Daoy (cell line): ENCODE results near the gene ZSWIM5. TPM values are rescaled to one million over a fixed set of nuclear protein-coding genes. Genes with fewer than 3 reads are reported as not detected.

Source experiments
- DNase-seq: peaks from one replicate; pipeline ENCODE4 v3.0.0-alpha.2; 2015; ENCODE audit warnings: low read depth
- total RNA-seq: library from RNA; depleted of rRNA; stranded (reverse); fragments of >200 nt; shearing (Covaris generic); gene quantifications from 2 replicates; pipeline ENCODE4 v1.2.3, GENCODE V29; 2014

ZSWIM5 gene
- total RNA-seq, 1 experiment from 2014 or later, result 1.8 TPM

DNA sequence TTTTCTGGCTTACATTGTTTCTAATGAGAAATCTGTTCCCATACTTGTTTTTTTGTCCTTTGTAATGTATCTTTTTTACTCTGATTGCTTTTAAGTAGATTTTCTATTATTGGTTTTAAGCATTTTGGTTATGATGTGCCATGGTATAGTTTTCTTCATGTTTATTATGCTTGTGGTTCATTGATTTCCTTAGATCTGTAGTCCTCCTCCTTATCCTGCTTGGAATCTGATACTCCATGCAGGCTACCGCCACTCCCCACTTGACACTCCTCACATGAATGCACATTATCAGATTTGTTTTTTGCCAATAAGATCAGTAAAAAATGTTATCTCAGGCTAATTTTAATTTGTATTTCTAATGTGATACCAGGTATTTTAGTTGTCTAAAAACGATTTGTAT is 173.6 kb downstream of the ZSWIM5 start:
- DNase-seq, result no peak

DNA sequence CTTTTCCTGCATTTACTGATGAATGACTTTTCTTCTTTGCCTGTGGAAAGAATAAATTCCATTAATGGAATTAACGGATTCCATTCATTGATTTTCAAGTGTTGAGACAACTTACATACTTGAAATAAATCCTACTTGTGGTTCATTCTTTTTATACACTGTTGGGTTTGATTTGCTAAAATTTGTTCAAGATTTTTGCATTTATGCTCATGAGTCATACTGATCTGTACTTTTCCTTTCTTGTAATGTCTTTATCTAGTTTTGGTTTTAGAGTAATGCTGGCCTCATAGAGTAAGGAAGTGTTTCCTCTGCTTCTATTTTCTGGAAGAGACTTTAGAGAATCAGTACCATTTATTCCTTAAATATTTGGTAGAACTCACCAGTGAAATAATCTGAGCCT is 180.0 kb downstream of the ZSWIM5 start:
- DNase-seq, result no peak

DNA sequence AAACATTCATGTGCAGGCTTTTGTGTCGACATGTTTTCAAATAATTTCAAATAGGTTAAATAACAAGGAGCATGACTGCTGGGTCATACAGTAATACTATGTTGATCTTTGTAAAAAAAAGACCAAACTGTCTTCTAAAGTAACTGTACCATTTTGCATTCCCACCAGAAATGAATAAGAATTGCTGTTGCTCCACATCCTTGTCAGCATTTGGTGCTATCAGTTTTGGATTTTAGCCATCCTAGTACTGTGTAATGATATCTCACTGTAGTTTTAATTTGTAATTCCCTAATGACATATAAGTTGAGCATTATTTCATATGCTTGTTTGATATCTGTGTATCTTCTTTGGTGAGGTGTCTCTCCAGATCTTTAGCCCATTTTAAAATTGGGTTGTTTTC is 182.7 kb downstream of the ZSWIM5 start:
- no peak for DNase-seq

DNA sequence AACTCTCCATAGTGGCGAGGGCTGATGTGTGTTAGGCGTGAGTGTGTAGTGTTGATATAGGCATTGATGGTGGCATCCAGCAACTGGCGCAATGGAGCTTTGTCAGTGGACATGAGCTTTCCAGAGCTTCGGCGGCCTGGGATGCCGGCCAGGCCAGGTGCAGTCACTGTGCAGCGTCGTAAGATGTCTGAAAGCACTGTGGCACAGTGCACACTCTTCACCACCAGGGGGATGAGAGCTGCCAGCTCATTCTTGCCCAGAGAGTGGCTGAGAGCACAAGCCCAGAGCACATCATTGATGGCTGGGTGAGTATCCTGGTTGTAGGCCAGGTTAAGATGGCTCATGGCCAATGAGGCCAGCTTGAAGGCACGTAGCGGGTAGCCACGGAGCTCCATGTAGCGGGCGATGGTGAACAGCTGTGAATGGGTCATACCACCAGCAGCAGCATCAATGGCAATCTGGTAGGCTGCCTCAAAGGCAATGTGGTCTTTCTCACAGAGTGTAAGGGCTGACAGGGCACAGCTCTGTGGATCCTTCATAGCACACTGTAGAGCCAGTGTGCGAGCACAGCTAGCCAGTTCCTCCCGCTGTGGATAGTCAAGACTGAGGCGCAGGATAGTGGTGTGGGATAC is 187.7 kb downstream of the ZSWIM5 start:
- DNase-seq, result peak; percentile 73

DNA sequence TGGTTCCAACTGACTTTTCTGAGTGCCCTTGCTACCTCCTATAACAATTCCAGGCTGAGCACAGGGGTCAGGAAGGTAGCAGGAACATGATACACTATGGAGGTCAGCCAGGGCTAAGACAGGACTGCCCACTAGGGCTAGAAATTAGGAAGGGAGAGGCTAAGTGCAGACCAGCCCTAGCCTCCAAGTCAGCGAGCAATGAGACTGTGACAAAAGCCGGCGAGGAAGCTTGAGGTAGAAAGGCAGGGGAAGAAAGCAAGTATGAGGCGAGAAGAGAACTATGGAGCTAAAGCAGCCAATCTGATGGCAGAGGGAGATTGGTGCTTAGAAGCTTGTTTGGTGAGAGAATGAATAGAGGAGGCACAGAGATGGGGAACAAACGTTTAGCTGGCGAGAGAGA is 189.6 kb downstream of the ZSWIM5 start:
- DNase-seq, result no peak

DNA sequence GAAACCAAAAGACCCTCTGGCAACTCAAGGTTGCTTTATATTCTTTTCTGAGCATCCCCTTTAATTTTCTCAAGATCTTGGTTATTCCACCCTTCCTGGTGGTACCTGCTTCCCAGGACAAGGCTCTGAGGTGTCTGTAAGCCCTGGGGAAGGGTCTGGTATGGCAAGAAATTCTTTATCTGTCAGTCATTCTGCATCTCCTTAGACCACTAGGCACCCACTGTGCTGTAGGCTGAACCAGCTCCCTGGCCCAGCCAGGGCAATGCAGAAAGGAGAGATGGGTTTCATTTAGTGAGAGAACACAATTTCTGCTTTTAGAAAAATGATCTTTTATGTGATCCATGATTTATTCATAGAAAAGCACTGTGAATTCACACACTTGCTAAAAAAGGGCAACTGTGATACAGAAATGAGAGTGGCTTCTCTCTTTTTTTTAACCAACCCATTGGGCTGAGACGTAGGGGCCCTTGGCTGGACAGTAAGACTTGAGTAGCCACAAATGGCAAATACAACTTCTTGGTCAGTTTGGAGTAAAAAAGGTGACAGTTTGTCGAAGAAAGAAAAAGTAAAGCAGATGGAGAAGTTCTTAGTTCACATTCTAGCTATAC is 190.2 kb downstream of the ZSWIM5 start:
- DNase-seq, result no peak

DNA sequence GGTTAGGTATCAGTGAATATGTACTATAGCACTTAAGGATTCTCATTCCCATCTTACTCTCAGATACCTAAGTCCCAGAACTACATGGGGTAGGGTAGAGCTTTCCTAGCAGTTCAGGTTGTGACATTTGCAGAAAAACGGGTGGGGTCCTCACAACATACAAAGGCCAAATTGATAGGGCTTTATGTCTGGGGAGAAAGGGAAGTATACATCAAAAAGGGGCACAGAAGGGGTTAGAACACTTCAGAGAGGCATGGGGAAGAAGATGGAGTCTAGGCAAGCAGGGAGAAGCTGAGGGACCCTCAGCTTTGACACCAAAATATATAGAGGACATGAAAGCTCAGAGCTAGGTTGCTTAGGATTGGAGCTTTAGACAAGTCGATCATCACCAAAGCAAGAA is 190.7 kb downstream of the ZSWIM5 start:
- DNase-seq, result no peak

DNA sequence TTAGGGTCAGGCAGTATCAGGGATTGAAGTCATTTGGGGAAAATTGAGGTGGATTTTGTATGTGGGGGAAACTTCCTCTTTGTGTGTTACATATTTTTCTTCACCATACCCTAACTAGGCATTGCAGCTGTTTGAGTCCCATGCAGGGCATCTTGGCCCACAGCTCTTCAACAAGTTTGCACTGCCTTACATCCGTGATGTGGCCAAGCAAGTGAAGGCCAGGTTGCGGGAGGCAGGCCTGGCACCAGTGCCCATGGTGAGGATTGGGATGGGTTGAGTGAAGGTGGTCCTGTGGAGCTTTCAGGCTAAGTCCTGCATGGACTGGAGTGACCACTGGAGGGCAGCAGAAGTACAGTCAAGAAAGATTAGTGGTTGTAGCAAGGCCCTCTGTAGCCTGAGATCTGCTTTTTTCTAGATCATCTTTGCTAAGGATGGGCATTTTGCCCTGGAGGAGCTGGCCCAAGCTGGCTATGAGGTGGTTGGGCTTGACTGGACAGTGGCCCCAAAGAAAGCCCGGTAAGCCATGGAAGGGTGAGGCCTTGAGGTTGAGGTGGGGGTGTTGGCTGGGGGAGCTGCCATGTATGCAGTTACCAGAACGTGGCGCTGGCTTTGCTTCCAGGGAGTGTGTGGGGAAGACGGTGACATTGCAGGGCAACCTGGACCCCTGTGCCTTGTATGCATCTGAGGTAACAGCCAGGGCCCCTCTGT is 191.9 kb downstream of the ZSWIM5 start:
- DNase-seq, result peak; percentile 80

DNA sequence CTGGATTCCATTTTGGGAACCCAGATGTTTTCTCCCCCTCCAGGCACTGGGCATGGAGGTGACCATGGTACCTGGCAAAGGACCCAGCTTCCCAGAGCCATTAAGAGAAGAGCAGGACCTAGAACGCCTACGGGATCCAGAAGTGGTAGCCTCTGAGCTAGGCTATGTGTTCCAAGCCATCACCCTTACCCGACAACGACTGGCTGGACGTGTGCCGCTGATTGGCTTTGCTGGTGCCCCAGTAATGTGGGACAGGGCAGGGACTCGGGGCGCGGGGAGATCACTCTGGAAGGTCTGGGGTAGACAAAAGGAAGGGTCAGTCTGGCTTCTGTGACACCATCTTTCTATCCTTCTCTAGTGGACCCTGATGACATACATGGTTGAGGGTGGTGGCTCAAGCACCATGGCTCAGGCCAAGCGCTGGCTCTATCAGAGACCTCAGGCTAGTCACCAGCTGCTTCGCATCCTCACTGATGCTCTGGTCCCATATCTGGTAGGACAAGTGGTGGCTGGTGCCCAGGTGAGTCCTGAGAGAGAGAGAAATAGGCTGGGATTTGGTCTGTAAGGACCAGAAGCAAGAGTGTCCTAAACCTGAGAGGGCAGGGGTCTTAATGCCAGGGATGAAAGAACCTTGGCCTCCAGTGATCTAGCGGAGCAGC is 192.7 kb downstream of the ZSWIM5 start:
- no peak for DNase-seq

DNA sequence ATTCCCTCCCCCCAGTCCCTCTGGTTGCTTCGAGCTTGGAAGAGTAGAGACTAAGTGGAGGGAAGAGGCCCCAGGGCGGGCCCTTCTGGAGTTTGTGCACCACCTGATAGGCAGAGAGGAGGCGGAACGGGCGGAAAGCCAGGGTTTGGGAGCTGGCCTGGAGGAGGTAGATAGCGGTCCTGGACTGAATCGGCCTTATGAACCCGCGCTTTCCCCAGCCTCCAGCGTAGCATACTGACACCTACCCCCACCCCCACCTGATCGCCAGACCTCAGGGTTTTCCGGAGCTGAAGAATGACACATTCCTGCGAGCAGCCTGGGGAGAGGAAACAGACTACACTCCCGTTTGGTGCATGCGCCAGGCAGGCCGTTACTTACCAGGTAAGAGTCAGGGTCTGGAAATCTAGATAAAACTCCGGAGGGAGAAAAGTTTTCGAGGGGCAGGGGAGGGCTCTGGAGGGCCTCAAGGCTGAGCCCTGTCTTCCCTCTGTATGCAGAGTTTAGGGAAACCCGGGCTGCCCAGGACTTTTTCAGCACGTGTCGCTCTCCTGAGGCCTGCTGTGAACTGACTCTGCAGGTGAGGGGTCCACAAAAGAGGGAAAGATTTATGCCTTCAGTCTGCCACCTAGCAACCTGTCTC is 193.6 kb downstream of the ZSWIM5 start:
- peak; percentile 81 for DNase-seq

DNA sequence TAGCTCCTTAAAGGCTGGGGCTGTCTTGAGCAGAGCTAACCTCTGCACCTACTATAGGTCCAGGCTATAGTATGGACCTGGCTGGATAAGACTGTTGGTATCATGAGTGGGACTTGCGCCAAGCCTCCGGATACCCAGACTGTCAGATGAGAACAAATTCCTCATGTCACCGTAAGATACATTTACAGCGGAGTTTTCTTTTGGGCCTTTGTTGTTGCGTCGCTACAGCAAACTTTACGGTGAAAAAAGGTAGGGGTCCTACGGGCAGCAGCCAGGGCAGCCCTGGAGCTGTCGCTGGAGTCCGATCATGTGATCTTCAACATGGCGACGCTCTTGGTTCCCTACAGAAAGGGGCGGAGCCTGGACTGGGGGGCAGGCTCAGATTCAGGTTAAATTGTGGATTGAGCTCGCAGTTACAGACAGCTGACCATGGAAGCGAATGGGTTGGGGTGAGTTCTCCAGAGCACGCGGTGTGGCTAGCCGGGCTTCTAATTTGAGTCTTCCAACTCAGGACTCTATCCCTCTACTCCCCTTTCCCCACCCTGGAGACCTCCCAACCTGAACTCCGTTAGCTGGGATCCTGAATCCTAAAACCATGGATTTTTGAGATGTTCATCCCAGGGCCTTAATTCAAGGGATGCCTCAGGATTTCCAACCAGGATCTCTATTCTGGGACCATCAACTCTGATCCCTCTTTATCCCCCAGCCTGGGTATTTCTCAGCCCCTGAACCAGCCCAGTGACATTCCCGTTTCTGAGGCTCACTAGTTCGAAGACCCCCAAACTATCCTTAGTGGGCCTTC is 194.4 kb downstream of the ZSWIM5 start, which contains the start of gene UROD:
Gene UROD, plus strand, starts transcription at position 418 of the 802 bp plus-strand sequence. Its CDS starts 12 bp downstream, at position 430.
- peak; percentile 96 for DNase-seq

DNA sequence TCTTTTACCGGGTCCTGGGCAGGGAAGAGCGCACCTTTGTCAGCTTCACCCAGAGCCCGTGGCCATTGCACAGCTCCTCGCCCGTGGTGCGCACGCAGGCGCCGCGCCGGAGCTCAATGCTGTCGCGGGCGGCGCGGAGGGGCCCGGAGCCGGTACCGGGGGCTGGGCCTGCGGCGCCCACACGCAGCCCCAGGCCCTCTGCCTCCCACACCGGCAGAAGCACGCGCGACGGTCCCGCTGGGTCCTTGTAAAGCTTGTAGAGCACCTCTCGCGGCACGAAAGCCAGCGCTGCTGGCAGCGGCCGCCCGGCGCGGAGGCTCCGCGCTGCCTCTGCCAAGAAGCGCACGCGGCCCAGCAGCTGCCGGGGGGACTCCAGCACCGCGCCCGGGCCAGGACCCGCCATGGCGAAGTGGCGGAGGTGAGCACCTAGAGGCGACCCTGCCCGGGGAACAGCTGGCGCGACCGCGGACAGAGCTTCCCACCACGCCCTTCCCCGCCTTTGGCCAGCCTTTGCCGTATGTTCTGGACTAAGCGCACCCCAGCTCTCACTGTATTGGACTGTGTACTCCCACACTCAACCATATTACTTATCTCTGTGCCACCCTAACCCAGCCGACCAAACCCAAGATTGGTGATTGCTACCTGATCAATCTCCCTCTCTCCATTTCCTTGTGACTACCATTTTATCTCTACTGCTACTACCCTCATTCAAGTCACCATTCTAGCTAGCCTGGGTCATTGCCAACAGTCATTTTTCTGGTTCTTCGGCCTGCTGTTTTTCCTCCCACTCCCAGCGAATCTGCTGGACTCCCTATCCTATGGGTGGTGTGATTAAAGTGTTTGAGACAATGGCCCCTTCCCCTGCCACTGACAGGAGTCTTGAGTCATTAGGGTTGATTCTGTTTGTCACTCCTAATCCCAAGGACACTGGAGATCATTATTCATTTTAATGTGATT is 195.3 kb downstream of the ZSWIM5 start, which contains the start of gene HECTD3:
Gene HECTD3, minus strand, starts transcription at position 470 of the 957 bp plus-strand sequence. Its CDS starts 67 bp downstream, at position 403.
- peak; percentile 84 for DNase-seq

DNA sequence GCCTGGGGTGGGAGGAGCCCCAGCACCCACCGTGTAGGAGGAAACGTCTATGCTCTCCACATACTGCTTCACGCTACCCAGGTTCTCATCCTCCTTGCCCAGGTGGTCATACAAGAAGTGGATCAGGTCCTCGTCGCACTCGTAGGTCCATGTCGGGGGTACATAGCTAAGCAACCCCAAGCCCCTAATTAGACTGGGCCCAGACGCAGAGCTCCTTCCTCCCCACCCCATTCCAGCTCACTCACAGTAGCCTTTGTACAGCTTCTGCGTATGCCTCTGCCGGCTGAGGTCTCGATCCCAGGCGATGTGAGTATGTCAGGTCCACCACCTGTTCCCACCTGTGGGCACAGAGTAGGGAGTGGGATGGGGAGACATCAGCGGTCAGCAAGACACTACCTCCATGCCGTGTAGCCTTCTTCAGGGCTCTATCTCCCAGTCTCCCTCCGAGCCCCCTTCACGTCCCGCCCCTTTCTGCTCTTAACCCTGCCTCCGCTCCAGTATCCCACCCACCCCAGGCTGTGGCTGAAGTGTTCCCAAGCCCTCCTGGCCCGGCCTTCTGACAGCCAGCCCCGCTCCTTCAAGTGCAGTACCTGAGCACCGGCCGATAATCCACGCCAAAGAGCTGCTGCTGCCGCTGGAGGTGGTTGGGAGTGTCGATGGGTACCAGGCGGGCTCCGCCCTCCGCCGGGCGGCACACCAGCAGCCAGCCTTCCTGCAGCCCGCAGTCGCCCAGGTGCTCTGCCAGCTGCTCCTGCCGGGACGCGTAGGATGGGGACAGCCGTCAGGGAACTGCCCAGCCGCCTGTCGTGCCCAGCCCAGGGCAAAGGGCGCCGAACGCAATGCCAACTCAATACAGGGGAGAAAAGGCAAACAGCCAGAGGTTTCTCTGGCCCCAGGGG is 196.2 kb downstream of the ZSWIM5 start:
- DNase-seq, result peak; percentile 28

DNA sequence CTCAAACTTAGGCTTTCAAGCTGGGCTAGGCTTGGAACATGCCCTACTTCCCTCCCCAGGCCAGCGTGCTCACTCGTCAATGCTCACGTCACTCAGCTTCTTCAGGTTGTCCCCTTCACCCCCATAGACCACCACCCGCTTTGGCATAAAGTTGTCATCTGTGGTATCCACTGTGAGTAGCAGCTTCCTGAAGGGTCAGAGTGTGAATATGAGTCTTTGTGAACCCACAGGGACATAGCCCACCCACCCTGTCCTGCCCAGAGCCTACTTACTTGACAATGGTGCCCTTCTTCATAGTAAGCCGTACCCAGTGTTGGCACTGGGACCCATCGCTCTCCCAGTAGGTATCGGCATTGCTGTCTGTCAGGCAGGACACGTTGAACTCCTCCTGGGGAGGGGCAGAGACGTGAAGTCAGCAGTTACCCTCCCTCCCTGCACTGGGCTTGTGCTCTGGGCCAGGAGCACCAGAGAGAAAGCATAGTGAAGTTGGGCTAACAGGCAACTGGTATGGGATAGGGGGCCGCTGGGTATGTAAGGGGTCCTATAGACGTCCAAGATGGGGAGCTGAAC is 197.0 kb downstream of the ZSWIM5 start:
- no peak for DNase-seq

DNA sequence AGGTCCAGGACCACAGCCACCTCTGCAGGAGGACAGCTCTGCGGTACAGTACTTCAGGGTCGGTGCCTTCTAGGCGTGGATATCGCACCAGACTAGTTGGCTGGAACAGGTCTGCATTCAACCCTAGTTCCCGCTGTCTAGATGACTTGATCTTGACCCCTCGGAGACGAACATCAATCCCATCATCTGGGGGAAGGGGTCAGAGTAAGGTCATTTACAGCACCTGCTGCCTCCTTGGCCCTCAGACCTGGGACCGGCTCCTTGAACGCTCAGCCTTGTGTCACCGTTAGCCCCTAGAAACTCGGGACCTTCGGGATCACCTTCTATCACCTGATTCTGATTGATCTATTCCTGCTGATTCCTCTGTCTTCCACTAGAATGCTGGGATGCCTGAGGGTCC is 197.9 kb downstream of the ZSWIM5 start:
- no peak for DNase-seq

DNA sequence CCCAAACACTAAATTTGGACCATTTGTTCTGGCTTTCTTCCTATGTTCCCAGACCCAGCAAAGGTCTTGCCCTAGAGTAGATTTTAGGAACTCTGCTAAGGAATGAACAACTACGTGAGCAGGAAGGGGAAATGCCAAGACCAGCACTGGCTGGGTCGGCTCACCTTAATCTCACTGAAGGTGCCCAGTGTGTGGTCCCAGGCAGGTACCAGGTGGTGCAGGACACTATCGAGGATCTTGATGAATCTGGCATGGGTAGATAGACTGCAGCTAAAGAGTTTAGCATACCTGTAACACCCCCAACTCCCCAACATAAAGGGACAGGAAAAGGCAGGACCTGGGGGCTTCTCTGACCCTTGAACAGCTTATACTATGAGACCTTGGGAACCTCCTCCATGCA is 198.3 kb downstream of the ZSWIM5 start:
- no peak for DNase-seq

DNA sequence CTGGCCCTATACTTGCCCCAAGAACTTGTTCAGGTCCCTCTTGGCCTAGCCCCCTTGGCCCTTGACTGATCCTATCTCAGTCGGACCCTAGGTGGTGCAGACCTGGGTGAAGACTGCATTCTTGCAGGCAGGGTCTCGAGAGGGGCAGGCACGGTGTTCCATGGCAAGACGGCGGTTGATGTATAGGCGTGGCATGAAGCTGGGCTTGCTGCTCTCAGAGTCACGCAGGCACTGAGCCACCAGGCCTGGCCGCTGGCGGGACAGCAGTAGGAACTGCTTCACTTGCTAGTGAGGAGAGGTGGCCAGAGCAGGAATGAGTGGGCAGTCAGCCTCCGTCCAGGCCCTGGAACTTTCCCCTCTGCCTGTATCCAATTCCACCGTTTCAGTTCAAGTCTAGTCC is 199.1 kb downstream of the ZSWIM5 start:
- no peak for DNase-seq

DNA sequence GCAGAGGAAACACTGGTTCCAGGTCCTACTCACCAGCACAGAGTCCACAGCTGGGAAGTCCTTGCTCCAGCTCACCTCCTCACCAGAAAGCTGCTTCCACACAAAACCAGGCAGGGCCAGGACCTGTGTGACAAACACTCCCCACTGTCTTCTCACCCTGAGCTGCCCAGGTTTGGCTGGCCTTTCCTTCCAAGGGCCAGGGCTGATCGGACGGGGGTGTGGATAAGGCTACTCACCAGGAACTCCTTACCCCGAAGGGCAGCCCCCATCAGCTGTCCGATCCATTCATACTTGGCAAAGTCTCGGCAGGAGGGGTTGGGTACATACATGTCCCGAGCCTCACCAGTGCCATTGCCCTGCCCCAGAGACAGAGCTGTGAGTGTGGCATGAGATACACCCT is 200.6 kb downstream of the ZSWIM5 start:
- no peak for DNase-seq
